GM10248 (cell line): ENCODE measurements around the gene C4orf50.

ENCODE experiments used
- CTCF ChIA-PET: fragments of 300-600 bp; sonication (Branson Sonifier 250); formaldehyde crosslinking; extraction: SDS; loops from one replicate; lab custom pipeline; 2021; ENCODE audit warnings: antibody characterized with exemption; lab: Yijun Ruan, JAX
- POLR2A ChIA-PET: fragments of 350-650 bp; sonication (Branson Sonifier 250); formaldehyde crosslinking; extraction: SDS; loops from one replicate; lab custom pipeline; 2020; ENCODE audit warnings: antibody characterized with exemption; lab: Yijun Ruan, JAX
- DNase-seq: peaks from one replicate; pipeline ENCODE4 v3.0.0; 2012; ENCODE audit errors: extremely low spot score
- TF ChIP-seq, protein P1 (sequence below): IDR thresholded peaks from 2 replicates; pipeline ENCODE4 v1.5.1; 2012; ENCODE audit warnings: mild to moderate bottlenecking, low read depth; ENCODE audit errors: extremely low read depth, missing control alignments, control extremely low read depth

The C4orf50 gene

GRCh38 chr4:5945171-5945570 is 73.1 kb downstream of the C4orf50 start:
- TF ChIP-seq, protein P1, sequence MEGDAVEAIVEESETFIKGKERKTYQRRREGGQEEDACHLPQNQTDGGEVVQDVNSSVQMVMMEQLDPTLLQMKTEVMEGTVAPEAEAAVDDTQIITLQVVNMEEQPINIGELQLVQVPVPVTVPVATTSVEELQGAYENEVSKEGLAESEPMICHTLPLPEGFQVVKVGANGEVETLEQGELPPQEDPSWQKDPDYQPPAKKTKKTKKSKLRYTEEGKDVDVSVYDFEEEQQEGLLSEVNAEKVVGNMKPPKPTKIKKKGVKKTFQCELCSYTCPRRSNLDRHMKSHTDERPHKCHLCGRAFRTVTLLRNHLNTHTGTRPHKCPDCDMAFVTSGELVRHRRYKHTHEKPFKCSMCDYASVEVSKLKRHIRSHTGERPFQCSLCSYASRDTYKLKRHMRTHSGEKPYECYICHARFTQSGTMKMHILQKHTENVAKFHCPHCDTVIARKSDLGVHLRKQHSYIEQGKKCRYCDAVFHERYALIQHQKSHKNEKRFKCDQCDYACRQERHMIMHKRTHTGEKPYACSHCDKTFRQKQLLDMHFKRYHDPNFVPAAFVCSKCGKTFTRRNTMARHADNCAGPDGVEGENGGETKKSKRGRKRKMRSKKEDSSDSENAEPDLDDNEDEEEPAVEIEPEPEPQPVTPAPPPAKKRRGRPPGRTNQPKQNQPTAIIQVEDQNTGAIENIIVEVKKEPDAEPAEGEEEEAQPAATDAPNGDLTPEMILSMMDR, result no peak
- no peak for DNase-seq
- ChIA-PET POLR2A (no interaction called here), CTCF (no interaction called here)

GRCh38 chr4:5943561-5943960 is 74.7 kb downstream of the C4orf50 start:
- TF ChIP-seq, protein P1, result no peak
- POLR2A ChIA-PET, result no interaction called here
- CTCF ChIA-PET, result no interaction called here
- DNase-seq, result no peak

GRCh38 chr4:5942947-5943346 is 75.3 kb downstream of the C4orf50 start:
- ChIA-PET CTCF (no interaction called here), POLR2A (no interaction called here)
- no peak for DNase-seq
- TF ChIP-seq, protein P1, result no peak

DNA sequence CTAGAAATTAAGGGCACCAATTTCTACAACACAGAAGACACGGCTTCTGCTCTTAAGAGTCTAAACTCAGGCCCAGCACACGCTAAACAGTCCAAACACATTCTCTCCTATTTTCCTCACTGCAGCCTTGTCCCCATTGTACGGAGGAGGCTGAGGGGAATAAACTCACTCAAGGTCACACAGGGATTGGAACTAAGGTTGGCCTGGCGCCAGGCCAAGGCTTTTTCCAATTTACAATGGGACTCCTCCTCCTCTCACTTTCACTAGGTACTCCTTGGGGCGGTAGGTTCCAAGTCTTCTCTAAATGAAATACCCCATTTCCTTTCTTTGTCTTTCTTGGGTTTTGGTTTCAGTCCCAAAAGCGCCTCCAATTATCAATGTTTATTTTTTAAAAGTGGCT is 76.6 kb downstream of the C4orf50 start:
- ChIA-PET CTCF (no interaction called here), POLR2A (no interaction called here)
- no peak for DNase-seq
- TF ChIP-seq, protein P1, result no peak

DNA sequence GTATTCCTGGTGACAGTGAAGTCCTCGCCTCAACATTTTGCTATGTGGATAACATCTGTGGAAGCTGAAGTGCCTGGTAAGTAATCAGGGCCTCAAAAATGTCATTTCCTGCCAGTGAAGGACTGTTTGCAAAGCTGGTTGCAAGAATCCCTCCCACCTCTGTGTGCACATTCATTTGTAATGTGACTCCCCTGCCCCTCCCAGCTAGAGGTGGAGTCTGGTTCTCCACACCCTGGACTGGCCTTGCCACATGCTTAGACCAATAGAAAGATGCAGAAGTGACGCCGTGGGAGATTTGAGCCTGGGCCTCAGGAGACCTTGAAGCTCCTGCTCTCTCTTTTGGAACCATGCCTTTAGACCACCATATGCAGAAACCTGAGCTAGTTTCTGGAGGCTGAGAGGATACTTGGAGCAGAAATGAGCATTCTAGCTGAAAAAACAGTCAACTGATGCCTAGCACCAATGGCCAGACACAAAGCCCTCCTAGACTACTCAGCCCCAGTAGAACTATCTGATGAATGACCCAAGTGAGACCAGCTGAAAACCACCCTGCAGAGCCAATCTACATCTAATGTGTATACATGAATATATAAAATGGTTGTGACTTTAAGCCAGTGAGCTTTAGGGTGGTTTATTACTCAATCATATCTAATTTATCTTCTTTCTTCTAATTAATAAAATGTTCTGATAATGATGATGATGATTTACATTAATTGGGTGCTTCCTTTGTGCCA is 77.6 kb downstream of the C4orf50 start:
- CTCF ChIA-PET, result interaction anchor here (1.2 kb wide), 1 partner anchor 25 kb away, joined by 3 read pairs; no protein-coding TSS in a partner anchor
- POLR2A ChIA-PET, result no interaction called here
- DNase-seq, result no peak
- TF ChIP-seq, protein P1, result no peak

DNA sequence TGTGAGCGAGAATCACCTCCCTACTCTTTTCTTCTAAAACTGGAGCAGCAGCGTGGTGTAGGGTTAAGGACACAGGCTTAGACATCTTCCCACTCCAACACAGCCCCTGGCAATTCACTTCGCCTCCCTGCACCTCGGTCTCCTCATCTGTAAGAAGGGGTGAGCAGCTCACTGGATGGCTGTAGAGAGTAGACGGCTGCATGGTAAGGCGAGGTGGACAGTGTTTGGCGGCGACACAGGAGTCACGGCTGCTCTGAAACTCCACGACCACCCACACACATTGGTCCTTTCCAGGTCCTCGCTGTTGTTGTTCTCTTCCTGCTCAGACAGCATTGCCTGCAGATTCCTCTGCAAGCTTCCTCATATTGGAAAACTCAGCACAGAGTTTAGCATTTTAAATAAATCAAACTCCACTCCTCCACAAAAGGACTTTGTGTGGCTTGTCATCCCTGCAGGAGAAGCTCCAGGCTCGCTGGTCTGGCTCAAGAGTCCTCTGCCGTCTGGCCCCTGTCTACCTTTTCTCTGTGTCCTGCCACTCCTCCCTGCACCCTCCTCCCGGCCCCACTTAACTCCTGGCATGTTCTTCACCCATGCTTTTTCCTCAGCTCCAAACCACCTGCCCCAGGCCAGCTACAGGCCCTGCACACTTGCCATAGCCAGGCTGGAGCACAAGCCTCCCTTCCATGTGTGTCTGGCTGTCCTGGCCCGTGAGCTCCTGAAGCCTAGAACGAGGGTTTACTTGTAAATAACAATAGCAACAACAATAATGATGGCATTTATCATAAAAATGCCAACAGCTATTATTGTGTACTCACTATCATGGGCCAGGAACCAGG is 84.0 kb downstream of the C4orf50 start:
- DNase-seq, result no peak
- ChIA-PET POLR2A (no interaction called here), CTCF (no interaction called here)
- TF ChIP-seq, protein P1, result no peak
